Superior temporal gyrus (tissue), 1 donor: ENCODE results near the gene KCNQ1.

ENCODE experiments used
- DNase-seq: peaks from one replicate; pipeline ENCODE4 v3.0.0-alpha.2; 2016; ENCODE audit errors: extremely low spot score

KCNQ1 gene

GRCh38 chr11:2409611-2410468 is 35.0 kb upstream of the KCNQ1 start:
- no peak for DNase-seq

- no peak for DNase-seq
Observed at GRCh38 chr11:2410616-2411015, 34.2 kb upstream of the KCNQ1 start.

- DNase-seq: no peak
Observed at GRCh38 chr11:2411446-2412305, 33.1 kb upstream of the KCNQ1 start.

GRCh38 chr11:2412323-2412722 is 32.5 kb upstream of the KCNQ1 start:
- DNase-seq: no peak

GRCh38 chr11:2413742-2414579 is 30.8 kb upstream of the KCNQ1 start:
- no peak for DNase-seq

- DNase-seq: no peak
Observed at GRCh38 chr11:2414616-2415015, 30.2 kb upstream of the KCNQ1 start.

- DNase-seq: no peak
Observed at GRCh38 chr11:2415171-2415570, 29.6 kb upstream of the KCNQ1 start.

GRCh38 chr11:2415601-2416380 is 29.0 kb upstream of the KCNQ1 start:
- no peak for DNase-seq

GRCh38 chr11:2416765-2417164 is 28.0 kb upstream of the KCNQ1 start:
- DNase-seq: no peak

GRCh38 chr11:2417856-2418692 is 26.7 kb upstream of the KCNQ1 start:
- DNase-seq: no peak

- no peak for DNase-seq
Observed at GRCh38 chr11:2418693-2419360, 26.0 kb upstream of the KCNQ1 start.

- DNase-seq: peak; percentile 81
Observed at GRCh38 chr11:2419638-2420501, 24.9 kb upstream of the KCNQ1 start.

GRCh38 chr11:2420502-2421225 is 24.1 kb upstream of the KCNQ1 start:
- peak; percentile 82 for DNase-seq

GRCh38 chr11:2421226-2421994 is 23.4 kb upstream of the KCNQ1 start:
- no peak for DNase-seq

- DNase-seq: no peak
Observed at GRCh38 chr11:2421996-2422395, 22.8 kb upstream of the KCNQ1 start.

GRCh38 chr11:2422461-2423156 is 22.2 kb upstream of the KCNQ1 start:
- DNase-seq: no peak
